Left lung (tissue), 10 donors: ENCODE results near the gene DACT1. TPM values are rescaled to one million over a fixed set of nuclear protein-coding genes. Genes with fewer than 3 reads are reported as not detected.

Experiments
- ATAC-seq: fragments of 200-7000 bp; cut with Tn5 transposase; one replicate; pipeline ENCODE4 v1.9.1; 2020; ENCODE audit warnings: moderate library complexity
- DNase-seq, 4 donors: peaks; one replicate each; pipeline ENCODE4 v3.0.0-alpha.2; 2013 to 2020
- H3K27ac ChIP-seq, 2 donors: fragments of 200-600 bp; sonication (generic) in 1 of 2; one replicate each; pipeline versions ENCODE4 v1.5.0 to v1.8.0; 2020 to 2021
- H3K27me3 ChIP-seq, 2 donors: fragments of 200-600 bp; sonication (generic) in 1 of 2; one replicate each; pipeline versions ENCODE4 v1.5.0 to v1.8.0; 2020 to 2021
- H3K36me3 ChIP-seq, 2 donors: fragments of 200-600 bp; sonication (generic) in 1 of 2; one replicate each; pipeline versions ENCODE4 v1.5.0 to v1.8.0; 2020 to 2021
- H3K4me1 ChIP-seq, 2 donors: fragments of 200-600 bp; one replicate each; pipeline ENCODE4 v1.8.0; 2021
- H3K4me3 ChIP-seq, 2 donors: fragments of 200-600 bp; sonication (generic) in 1 of 2; one replicate each; pipeline versions ENCODE4 v1.5.0 to v1.8.0; 2020 to 2021; ENCODE audit warnings: mild to moderate bottlenecking in 1 of 2
- H3K9me3 ChIP-seq, 2 donors: fragments of 200-600 bp; sonication (generic) in 1 of 2; one replicate each; pipeline versions ENCODE4 v1.5.0 to v1.8.0; 2020 to 2021
- intact Hi-C, 2 donors: fragments of 100-400 bp; cut with DNase I; formaldehyde crosslinking; loops; one replicate each; pipeline versions ENCODE4 v1.11.2 to v1.14.2; 2022
- polyA plus RNA-seq, 6 donors: library from polyadenylated mRNA; unstranded; fragments of 120-200 nt; gene quantifications; one replicate each; pipeline ENCODE4 v1.2.1, GENCODE V29; 2013; ENCODE audit not compliant: insufficient read length in 6 of 6
- total RNA-seq, 2 donors: library from RNA; stranded (reverse); fragmentation: NEBNext Ultra II Directional; extraction: Animal tissue kit (Norgen Biotek cat#: 25700); gene quantifications; one replicate each; pipeline ENCODE4 v1.2.1, GENCODE V29; 2021
- TF ChIP-seq, protein P1 (sequence below), 2 donors: fragments of 200-600 bp; sonication (generic) in 1 of 2; IDR thresholded peaks; one replicate each; pipeline versions ENCODE4 v1.5.0 to v1.8.0; 2021; ENCODE audit warnings: antibody characterized with exemption in 2 of 2
- donor health status: DM: no; HTN: yes; CAD: no.
- donor health status: DM: no; HTN: no; CAD: no.

Gene DACT1
- total and polyA plus RNA-seq, 8 donors, result 5.0 to 33.4 (median 30.7) TPM

DNA sequence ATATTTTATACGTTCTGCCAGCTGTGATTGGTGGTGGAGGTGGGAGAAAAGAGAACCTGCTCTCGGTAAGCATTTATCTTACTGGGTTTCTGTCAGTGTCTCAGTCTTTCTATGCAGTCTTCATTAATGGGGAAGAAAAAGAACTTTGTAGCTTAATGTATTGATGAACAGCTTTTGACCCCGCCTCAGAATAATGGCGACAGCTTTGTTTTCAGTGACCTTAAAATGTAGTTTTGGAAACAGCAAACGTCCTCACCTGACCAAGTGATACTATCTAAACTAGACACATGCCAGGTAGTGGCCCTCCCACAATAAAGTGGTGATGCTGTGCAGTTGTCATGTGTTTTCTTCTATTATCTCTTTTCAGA is 1.4 kb downstream of the DACT1 start:
- TF ChIP-seq, protein P1, sequence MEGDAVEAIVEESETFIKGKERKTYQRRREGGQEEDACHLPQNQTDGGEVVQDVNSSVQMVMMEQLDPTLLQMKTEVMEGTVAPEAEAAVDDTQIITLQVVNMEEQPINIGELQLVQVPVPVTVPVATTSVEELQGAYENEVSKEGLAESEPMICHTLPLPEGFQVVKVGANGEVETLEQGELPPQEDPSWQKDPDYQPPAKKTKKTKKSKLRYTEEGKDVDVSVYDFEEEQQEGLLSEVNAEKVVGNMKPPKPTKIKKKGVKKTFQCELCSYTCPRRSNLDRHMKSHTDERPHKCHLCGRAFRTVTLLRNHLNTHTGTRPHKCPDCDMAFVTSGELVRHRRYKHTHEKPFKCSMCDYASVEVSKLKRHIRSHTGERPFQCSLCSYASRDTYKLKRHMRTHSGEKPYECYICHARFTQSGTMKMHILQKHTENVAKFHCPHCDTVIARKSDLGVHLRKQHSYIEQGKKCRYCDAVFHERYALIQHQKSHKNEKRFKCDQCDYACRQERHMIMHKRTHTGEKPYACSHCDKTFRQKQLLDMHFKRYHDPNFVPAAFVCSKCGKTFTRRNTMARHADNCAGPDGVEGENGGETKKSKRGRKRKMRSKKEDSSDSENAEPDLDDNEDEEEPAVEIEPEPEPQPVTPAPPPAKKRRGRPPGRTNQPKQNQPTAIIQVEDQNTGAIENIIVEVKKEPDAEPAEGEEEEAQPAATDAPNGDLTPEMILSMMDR (IDR thresholded peaks at IDR 0.05), result no peak
- H3K27ac ChIP-seq, result peak overlapping the region in 1 of 2 donors; percentile 89

DNA sequence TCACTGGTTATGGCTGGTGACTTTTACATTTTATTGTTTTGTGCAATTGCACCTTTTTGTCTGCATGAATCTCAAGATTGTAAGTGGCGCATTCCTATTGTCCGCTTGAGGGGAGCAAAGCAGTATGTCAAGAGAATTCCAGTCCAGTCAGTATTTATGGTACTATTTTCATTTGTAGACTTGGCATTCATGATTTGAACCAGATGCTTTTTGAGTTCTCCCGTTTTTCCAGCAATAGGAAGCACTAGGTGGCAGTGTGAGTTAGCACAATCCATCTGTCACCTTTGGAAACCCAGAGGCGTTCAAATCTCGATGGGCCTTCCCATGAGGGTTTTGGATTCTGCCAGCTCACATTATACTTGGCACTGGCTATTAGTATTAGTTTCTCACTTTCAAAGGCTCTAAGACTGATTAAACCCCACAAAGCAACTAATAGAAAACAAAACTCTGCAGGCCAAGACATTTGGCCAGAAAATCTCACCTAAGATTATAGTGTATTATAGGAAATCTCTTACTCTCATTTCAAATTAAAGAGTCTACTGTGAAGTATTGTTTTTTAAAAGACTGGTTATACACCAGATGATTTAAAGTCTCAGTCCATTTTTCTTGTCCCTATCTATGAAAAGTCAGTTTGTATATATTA is 2.2 kb downstream of the DACT1 start:
- H3K27me3 ChIP-seq, result peaks cover 14 to 51% of the 10 kb centered on the region in 2 donors
- peak; percentile 65 for ATAC-seq
- no peak overlapping the region for H3K4me3 ChIP-seq
- H3K36me3 ChIP-seq, result no peaks in the 10 kb centered on the region
- no peaks in the 10 kb centered on the region for H3K9me3 ChIP-seq
- H3K4me1 ChIP-seq, result peaks cover 7 to 26% of the 10 kb centered on the region in 2 donors
- peak in 2 of 4 donors; percentile 82 to 86 for DNase-seq
- intact Hi-C loops, result no loop called here
- no peak overlapping the region for H3K27ac ChIP-seq
- TF ChIP-seq, protein P1 (IDR thresholded peaks at IDR 0.05), result peak; percentile 38 to 46

More for the DNA sequence above, 1.4 kb downstream of the DACT1 start:
- Histone ChIP-seq H3K4me3 (peak overlapping the region; percentile 51 to 52), H3K27me3 (peaks cover 14 to 51% of the 10 kb centered on the region in 2 donors), H3K36me3 (no peaks in the 10 kb centered on the region), H3K4me1 (peaks cover 7 to 26% of the 10 kb centered on the region in 2 donors), H3K9me3 (no peaks in the 10 kb centered on the region)
- DNase-seq (no peak), ATAC-seq (no peak)
- intact Hi-C loops, result no loop called here

DNA sequence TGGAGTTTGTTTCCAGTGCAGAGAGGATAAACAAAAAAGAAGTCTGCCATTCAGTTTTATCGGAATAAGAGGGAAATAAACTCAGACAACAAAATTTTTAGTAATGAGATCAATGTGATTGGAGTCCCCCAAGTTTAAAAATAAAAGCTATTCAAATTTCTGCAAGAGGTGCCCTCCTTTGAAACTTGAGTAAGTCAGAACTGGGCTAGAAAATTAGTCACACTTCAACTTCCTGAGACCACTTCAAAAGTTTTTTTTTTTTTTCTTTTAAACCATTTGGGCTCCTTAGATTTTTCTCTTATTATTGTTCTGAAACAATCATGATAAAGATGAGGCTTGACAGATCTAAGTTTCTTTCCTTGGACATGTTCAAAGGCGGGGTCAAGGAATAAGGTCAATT is 3.2 kb downstream of the DACT1 start:
- Histone ChIP-seq H3K27me3 (peaks cover 14 to 51% of the 10 kb centered on the region in 2 donors), H3K4me1 (peaks cover 7 to 26% of the 10 kb centered on the region in 2 donors), H3K9me3 (no peaks in the 10 kb centered on the region), H3K27ac (no peak overlapping the region), H3K36me3 (peaks cover 0 to 4% of the 10 kb centered on the region in 2 donors), H3K4me3 (no peak overlapping the region)
- intact Hi-C loops, result no loop called here
- no peak for DNase-seq
- ATAC-seq, result no peak
- TF ChIP-seq, protein P1 (IDR thresholded peaks at IDR 0.05), result no peak

DNA sequence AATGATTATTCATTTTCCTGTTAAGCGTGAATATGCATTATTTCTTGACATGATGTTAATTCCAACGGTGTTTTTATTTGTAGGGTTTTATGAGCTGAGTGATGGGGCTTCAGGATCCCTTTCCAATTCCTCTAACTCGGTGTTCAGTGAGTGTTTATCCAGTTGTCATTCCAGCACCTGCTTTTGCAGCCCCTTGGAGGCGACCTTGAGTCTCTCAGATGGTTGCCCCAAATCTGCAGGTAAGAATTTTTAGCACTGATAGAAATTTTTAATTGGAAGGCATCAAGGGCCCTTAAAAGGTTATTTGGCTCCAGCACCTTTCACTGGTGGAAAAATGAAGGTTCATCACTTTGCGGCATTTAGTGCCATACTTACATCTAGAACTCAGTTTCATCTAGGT is 3.7 kb downstream of the DACT1 start:
- TF ChIP-seq, protein P1 (IDR thresholded peaks at IDR 0.05), result no peak
- intact Hi-C loops, result no loop called here
- DNase-seq (no peak), ATAC-seq (no peak)
- Histone ChIP-seq H3K27me3 (peaks cover 14 to 48% of the 10 kb centered on the region in 2 donors), H3K36me3 (peaks cover 0 to 10% of the 10 kb centered on the region in 2 donors), H3K4me3 (no peak overlapping the region), H3K4me1 (peaks cover 7 to 26% of the 10 kb centered on the region in 2 donors), H3K27ac (no peak overlapping the region), H3K9me3 (no peaks in the 10 kb centered on the region)

DNA sequence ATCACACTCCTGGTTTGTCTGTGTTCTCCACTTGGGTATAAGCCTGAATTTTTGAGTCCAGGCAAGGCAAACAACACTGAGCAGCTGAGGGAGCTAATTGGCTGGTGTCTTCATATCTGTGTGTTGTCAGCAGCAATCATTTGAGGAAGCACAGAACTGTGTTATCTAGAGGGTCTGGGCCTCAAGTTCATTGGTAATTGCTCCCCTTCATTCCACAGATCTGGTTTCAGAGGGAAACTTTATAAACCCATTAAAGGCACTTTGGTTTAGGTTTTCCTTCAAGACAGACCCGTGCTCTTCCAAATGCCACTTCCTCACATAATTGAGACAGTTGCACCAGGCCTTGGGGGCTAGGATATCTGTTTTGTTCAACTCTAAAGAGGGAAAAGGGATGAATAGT is 5.6 kb downstream of the DACT1 start:
- TF ChIP-seq, protein P1 (IDR thresholded peaks at IDR 0.05), result no peak
- no peaks in the 10 kb centered on the region for H3K9me3 ChIP-seq
- intact Hi-C loops, result no loop called here
- H3K27ac ChIP-seq, result no peak overlapping the region
- no peak for ATAC-seq
- peaks cover 0 to 11% of the 10 kb centered on the region in 2 donors for H3K36me3 ChIP-seq
- H3K27me3 ChIP-seq, result peaks cover 11 to 29% of the 10 kb centered on the region in 2 donors
- H3K4me1 ChIP-seq, result peaks cover 5 to 11% of the 10 kb centered on the region in 2 donors
- DNase-seq, result no peak
- H3K4me3 ChIP-seq, result no peak overlapping the region
